Putamen (tissue), 1 donor: Measurements from ENCODE around the gene CASP10.

Experiments used
- DNase-seq: peaks from one replicate; pipeline ENCODE4 v3.0.0-alpha.2; 2016; ENCODE audit warnings: low spot score

CASP10 gene

DNA sequence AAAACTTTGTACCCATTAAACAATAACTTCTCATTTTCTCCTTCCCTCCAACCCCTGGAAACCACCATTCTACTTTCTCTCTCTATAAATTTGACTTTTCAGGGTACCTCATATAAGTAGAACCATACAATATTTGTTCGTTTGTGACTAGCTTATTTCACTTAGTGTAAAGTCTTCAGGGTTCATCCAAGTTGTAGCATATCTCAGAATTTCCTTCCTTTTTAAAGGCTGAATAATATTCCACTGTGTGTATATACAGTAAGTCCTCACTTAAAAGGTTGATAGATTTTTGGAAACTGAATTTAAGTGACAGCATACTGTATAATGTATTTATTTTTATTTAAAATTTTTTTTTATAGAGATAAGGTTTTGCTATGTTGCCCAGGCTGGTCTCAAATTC lies 13.9 kb downstream of the CASP10 start:
- no peak for DNase-seq

DNA sequence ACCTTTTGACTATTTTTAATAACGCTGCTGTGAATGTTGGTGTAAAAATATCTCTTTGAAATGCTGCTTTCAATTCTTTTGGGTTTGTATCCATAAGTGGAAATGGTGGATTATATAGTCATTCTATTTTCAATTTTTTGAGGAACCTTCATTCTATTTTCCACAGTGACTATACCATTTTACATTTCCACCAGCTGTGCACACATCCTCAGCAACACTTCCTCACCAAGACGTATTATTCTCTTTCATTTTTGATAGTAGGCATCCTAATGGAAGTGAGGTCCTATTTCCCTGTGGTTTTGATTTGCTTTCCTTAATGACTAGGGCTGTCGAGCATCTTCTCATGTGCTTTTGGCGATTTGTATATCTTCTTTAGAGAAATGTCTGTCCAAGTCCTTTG lies 14.8 kb downstream of the CASP10 start:
- DNase-seq = no peak

DNA sequence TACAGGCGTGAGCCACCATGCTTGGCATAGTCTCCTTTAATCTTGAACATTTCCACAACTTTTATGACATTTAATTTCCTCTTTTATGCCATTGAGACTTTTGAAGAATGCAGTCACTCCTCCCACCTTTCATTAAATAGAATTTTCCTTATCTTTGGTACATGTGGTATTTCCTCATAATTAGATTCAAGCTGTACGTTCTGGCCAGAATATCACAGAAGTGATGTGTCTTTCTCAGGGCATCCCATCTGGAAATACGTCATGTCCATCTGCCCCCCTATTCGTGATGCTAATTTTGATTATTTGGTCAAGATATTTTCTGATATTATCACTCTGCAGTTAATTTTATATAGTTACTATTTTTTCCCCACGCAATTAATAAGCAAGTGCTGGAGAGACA lies 16.9 kb downstream of the CASP10 start:
- no peak for DNase-seq

DNA sequence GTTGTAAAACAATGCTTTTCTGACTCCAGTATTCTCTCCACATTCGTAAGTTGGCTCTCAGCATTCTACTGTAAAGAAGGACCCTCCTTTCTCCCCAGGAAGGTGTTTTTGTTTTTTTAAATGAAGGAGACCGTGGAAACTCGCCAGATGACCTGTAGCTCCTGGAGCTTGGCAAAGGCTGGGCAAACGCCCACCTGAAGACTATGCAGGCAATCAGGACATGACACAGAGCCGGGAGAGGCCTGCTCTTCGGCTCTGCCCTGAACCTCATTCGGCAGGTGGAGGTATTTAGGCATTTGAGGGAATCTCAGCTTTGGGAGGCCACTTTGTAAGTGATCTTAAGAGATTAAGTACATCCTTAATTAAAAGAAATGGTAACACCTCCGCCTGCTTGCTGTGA lies 17.4 kb downstream of the CASP10 start:
- no peak for DNase-seq

DNA sequence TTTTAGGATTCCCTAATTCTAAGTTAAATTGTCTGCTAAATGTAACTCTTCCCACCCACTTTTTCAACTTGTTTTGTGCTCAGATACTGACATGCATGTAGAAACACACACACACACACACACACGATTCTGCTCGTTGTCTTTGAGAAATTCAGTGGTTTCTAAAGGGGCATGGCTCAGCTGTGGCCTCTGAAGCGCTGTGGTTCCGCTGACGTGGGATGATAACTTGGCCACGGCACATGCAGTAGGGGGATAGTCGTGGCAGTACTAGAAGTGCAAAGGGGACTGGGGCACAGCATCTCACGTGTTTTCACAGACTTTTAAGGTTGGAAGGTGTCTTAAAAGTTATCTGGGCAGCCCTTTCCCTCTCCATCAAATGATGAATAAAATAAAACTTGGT lies 18.4 kb downstream of the CASP10 start:
- no peak for DNase-seq

DNA sequence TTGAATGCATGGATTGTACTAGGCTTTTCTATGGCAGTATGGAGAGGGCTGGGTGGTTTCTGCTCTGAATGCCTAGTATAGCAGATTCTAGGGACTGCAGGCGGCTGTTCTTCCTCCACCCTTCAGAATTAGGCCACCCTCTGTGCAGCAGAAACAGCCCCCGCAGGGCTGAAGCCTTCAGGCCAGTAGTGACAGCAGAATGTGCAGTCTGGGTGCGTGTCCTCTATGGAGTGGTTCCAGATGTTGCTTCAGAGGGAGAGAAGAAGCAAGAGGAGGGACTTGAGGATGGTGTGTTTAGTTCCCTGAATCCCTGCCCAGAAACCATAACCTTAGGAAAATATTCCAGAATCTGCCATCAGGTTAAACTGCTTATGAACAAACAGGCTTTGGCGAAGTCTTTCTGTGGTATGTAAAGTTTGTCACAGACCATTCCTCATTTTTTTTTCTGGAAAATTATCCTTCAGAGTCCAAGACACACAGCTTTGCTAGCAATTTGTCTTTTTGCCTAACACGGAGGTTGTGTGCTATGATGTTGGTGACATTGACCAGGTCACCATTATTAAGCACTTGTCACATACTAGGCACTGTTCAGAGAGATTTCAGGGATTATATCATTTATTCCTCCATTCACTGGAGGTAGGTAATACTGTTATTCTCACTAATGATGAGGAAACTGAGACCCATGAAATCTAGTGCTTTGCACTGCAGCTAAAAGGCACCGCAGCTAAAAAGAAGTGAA lies 21.1 kb downstream of the CASP10 start:
- no peak for DNase-seq

DNA sequence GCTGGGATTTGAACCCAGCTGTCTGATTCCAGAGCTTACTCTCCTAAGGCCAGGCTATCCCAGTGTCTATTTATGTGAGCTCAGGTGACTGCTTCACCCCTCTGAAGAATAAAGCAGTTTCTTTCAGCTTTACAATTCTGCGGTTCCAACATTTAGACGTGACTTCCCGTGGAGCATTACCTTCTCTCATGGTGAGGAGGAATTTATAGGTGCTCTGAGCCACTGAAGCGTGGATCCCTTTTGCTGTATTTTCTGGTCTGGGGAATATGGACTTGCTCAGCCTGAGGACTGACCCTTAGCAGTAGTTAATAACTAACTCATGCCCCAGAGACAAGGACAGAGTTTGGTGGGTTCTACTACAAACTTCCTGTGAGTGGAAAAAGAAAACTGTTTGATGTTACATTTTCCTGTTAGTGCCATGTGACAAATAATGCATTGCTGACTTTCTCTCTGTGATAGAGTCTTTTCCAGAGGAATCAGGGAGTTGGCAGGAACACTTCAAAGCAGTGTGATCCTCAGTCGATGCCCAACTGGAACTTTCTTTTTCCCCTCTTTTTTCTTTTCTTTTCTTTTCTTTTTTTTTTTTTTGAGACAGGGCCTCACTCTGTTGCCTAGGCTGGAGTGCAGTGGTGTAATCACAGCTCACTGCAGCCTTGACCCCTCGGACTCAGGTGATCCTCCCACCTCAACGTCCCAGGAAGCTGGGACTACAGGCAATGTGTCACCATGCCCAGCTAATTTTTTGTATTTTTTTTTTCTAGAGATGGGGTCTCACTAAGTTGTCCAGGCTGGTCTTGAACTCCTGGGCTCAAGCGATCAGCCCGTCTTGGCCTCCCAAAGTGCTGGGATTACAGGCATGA lies 21.9 kb downstream of the CASP10 start:
- DNase-seq = no peak

DNA sequence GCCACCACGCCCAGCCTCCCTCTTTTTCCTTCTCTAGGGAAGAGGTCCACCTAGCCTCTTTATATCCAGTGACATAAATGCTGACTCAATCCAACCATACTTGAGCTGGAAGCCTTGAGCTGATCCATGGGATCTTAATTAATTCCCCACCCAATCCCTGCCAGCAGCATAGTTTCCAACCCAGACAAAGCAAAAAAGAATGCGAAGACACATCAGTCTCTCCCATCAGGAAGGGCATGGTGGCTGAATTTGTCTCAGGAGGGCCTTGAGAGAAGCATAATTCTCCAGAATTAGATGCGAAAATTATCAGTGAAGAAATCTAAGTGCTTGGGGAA lies 22.5 kb downstream of the CASP10 start:
- DNase-seq = no peak

DNA sequence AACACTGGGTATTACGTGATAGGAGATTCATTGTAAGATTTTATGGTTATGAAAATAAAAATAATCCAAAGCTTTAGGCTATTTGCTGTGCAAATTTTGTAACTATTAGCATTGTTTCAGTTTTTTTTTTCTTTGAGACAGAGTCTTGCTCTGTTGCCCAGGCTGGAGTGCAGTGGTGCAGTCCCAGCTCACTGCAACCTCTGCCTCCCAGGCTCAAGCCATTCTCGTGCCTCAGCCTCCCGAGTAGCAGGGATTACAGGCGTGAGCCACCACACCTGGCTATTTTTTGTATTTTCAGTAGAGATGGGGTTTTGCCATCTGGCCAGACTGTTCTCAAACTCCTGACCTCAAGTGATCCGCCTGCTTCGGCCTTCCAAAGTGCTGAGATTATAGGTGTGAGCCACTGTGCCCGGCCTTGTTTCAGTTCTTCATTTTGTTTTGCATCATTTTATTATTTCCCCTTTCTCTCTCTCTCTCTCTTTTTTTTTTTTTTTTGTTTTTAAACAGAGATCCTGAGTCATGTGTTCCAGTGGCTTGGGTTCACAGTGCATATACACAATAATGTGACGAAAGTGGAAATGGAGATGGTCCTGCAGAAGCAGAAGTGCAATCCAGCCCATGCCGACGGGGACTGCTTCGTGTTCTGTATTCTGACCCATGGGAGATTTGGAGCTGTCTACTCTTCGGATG lies 25.8 kb downstream of the CASP10 start:
- no peak for DNase-seq

DNA sequence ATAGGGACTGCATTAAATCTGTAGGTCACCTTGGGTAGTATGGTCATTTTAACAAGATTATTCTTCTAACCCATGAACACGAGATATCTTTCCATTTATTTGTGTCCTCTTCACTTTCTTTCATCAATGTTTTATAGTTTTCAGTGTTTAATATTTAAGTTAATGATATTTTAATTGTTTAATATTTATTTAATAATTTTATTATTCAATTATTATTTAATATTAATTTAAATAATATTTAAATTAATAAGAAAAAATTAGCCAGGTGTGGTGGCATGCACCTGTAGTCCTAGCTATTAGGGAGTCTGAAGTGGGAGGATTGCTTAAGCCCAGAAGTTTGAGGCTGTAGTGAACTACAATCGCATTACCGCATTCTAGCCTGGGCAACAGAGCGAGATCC lies 33.0 kb downstream of the CASP10 start:
- DNase-seq = no peak

DNA sequence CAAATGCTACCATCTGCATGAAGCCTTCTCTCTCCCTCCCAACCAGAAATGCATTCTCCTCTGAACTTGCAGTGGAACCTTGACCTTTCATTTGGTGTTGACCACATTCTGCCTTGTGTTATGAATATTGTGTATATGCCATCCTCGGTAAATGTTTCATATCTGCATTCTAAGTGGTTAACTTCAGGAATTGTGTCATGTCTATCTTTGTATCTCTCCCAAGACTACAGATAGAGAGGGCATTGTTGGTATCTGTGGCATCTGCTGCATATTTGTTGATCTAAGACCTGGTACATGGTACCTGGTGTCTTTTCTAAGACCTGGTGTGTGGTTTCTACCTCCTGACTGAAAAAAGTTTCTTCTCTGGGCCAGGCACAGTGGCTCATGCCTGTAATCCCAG lies 34.0 kb downstream of the CASP10 start:
- no peak for DNase-seq

DNA sequence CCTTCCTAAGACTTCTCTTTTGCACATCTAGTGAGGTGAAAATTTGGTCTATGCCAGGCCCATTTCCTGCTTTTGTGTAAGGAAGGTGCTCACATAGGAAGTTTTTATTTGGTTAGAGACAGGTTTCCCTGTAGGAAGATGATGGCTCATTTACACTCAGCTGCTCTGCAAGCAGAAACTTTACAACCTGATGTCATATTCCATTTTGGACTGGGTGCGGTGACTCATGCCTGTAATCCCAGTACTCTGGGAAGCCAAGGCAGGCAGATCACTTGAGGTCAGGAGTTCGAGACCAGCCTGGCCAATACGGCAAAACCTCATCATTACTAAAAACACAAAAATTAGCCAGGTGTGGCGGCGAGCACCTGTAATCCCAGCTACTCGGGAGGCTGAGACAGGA lies 35.8 kb downstream of the CASP10 start:
- DNase-seq = no peak

DNA sequence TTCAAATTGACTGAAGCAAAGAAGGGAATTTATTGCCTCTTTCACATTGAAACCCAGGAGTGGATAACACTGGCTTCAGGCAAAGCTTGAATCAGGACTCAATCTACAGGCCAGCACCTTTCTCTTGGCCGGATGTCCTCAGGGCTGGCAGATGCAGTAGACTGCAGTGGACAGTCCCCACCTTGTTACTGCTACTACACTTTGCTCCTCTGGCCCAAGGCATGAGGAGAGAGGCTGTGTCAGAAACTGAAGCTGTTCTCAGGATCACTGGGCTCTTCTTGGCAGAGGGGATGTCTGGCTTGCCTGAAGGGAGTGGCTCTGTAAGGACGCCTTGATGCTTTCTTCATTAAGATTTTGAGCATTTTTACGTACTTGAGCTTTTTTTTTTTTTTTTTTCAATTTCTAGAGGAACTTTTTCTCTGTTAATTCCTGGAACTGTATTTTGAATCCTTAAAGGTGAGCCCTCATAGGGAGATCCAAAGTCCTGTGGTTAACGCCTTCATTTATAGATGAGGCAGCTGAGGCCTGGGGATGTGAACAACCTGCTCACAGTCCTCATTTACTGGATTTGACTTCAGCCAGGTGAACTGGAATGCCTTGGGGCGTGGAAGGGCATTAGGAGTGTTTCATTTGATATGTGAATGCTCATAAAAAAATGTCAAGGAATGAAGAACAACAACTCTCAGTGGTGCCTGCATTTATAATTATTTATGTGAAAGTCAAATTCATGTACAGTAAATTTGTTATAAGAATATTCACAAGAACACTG lies 36.6 kb downstream of the CASP10 start:
- DNase-seq = no peak

DNA sequence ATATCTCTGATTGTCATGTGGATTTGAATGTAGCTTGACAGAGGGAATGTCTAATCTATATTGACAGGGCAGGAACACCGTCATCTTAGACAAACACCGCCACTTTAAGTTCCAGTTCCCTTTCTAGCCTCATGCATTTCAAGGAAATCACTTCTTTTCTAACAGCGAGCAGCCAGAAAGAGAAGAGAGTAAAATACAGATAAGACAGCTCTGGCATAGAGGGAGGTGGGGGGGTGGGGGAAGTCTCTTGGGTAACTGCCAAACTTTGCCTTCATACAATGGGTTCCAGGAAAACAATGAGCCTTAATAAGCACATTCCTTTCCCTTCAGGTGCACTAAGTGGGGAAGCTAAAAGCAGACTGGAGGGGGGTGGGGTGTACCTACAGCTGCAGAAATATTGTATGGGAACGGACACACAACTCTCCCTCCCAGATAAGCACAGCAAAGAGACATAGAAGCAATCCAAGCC lies 37.2 kb downstream of the CASP10 start:
- peak; percentile 32 for DNase-seq

DNA sequence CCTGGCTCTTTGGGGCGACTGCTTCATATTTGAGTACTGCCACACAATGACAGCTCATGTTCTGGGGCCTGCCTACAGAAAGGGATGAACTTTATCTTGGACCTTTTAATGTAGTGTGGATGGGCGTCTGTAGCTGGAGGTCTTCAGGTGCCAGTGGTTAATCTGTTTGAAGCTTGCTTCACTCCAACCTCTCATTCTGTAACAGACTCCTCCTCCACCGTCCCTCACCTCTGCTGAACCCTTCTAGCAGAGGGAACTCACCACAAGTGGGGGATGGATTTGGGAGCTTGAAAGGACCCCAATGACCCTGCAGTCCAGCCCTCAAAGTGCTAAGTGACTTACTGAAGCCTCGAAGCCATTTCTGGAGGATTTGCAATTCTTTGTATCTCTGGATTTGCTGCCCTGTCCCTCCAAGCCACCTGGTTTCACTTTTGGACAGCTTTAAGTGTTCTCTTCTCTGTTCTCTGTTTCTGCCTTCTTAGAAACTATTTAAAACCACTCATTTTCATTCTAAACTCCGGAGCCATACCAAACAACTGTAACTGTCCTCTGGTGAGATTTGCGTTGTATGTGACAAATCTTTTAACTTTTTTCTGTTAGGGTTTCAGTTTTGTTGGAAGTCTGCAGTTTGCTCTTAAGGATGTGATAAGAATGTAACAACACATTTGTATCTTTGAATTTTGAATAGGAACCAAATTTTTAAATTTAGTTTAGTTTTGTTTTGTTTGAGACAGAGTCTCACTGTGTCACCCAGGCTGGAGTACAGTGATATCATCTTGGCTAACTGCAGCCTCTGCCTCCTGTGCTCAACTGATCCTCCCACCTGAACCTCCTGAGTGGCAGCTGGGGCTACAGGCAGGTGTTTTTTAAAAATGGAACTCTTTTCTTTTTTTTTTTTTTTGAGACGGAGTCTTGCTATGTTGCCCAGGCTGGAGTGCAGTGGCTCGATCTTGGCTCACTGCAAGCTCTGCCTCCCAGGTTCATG lies 40.4 kb downstream of the CASP10 start:
- DNase-seq = no peak

DNA sequence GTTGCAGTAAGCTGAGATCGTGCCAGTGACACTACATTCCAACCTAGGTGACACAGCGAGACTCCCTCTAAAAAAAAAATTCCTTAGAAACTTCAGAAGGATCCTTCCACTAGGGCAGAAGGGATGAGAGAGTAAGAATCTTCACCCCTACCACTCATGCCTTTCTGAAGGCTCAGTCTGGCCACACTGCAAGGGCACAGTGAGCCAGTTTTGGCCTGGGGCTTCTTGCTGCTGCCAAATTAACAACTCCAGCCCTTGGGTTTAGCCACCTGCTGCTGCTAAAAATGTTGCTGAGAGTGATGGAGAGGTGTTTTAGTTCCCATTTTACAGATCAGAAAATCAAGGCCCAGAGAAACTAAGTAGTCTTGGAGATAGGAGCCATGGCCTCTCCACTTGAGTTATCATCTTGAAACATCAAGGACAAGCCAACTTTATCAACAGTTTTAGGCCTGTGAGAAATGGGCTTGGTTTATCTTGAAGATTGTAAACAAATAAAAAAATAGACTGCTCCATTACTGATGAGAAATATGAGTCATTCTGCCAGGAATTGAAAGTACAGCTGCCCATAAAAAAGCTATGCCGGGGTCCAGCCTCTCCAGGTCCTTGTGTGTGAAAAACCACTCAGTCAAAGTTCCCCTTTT lies 45.5 kb downstream of the CASP10 start:
- DNase-seq = no peak

DNA sequence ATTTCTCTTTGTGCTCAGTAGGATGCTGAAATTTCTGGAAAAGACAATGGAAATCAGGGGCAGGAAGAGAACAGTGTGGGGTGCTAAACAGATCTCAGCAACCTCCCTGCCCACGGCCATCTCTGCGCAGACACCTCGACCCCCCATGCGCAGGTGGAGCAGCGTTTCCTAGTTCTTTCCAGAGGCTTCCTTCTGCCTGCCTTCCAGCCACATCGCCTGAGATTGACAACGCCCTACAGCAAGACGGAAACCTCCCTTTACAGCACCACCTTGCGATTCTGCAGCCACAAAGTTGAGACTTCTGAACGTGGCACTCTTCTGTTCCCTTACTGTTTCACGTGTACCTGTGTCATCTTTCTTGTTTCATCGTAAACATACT lies 46.0 kb downstream of the CASP10 start:
- no peak for DNase-seq

DNA sequence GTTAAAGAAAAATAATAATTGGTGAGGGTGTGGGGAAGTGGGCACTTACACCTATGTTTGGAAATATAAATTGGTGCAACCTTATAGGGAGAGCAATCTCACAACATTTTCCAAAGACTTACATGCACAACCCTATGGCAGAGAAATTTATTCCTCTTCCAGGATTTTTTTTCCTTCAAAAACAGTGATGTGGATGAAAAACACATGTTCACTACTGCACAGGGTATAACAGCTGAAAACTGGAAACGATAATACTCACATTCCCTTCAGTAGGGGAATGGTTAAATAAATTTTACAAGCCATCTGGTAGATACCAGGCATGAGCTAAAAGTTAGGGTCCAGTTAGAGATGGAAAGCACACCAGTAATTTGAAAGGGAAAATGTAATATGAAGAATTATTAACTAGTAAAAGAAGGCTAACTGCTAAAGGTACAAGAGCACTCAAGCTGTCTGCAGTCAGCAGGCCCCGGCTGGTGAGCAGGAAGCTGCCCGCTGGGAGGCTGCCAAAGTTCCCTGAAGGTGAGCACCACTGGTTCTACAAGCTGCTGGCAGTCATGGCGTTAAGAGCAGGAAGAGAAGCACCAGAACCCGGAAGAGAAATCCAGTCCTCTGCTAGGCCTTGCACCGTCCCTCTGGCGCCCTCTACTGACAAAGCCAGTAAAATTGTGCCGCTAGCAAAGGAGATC lies 49.0 kb downstream of the CASP10 start:
- DNase-seq = peak; percentile 59

DNA sequence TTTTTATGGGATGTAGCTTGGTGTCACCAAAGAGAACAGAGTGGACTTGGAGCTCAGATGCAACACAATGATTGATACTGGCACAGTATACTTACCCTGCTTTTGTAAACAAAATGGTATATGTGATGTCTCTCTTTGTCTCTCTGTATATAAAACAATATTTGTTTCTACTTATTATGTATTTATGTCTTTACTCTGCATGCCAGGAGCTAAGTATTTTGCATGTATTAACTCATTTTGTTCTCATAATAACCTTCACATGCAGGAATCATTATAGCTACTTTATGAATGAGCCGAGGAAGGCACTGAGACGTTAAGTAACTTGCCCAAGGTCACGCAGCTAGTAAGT lies 49.5 kb downstream of the CASP10 start:
- no peak for DNase-seq

DNA sequence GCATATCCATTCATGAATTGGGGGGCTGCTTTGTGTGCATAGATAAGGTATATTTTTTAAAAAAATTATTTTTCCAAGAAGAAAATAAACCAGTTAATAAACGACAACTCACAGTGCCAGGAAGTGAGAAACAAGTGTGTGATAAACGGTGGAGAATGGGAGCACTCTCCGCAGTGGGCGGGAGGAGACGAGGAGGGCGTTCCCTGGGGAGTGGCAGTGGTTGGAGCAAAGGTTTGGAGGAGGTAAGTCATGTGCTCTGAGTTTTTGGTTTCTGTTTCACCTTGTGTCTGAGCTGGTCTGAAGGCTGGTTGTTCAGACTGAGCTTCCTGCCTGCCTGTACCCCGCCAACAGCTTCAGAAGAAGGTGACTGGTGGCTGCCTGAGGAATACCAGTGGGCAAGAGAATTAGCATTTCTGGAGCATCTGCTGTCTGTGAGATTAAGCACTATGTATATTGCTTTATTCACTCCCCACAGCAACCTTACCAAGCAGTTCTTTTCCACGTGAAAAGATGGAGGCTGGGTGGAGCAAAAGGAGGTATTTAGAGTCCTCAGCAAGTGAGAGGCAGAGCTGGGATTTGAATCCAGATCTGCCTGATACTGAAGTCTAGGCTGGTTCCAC lies 50.4 kb downstream of the CASP10 start:
- DNase-seq = no peak
